CD14-positive monocyte (primary cell): ENCODE results near the gene TUBGCP3. TPM values are rescaled to one million over a fixed set of nuclear protein-coding genes. Genes with fewer than 3 reads are reported as not detected.
A peak's percentile ranks its signal among the peaks of the same experiment; 100 is the strongest.

Experiments used
- DNase-seq, 3 donors: peaks; one replicate each; pipeline ENCODE4 v3.0.0-alpha.2; 2011 to 2022
- H2AFZ ChIP-seq: 2 replicates; pipeline ENCODE4 v1.6.0; 2012; ENCODE audit warnings: mild to moderate bottlenecking, low read depth, low read length, inconsistent platforms; ENCODE audit not compliant: insufficient read depth, poor library complexity, severe bottlenecking
- H3K27ac ChIP-seq, 2 donors: 1 replicate in 1 of 2; 2 replicates in 1 of 2; pipeline ENCODE4 v1.5.1; 2012 to 2013; ENCODE audit warnings: low read length in 2 of 2, control low read depth in 1 of 2, inconsistent platforms in 1 of 2, low read depth in 1 of 2, mild to moderate bottlenecking in 1 of 2
- H3K27me3 ChIP-seq, 2 donors: one replicate each; pipeline versions ENCODE4 v1.6.0 to v1.6.1; 2011 to 2013; ENCODE audit warnings: low read length in 2 of 2; ENCODE audit not compliant: control insufficient read depth in 2 of 2, insufficient read depth in 2 of 2
- H3K36me3 ChIP-seq, 2 donors: replicated peaks in 1 of 2; 1 replicate in 1 of 2; 2 replicates in 1 of 2; pipeline versions ENCODE4 v1.5.1 to v1.6.1; 2012 to 2013; ENCODE audit warnings: low read length in 2 of 2, control low read depth in 1 of 2, inconsistent platforms in 1 of 2, mild to moderate bottlenecking in 1 of 2; ENCODE audit not compliant: insufficient read depth in 2 of 2, control insufficient read depth in 1 of 2
- H3K4me1 ChIP-seq, 2 donors: 1 replicate in 1 of 2; 2 replicates in 1 of 2; pipeline versions ENCODE4 v1.5.1 to v1.6.1; 2012 to 2013; ENCODE audit warnings: low read length in 2 of 2, control low read depth in 1 of 2, inconsistent platforms in 1 of 2, mild to moderate bottlenecking in 1 of 2, moderate library complexity in 1 of 2; ENCODE audit not compliant: insufficient read depth in 2 of 2, control insufficient read depth in 1 of 2
- H3K4me2 ChIP-seq: replicated peaks from 2 replicates; pipeline ENCODE3; 2012; ENCODE audit warnings: low read length, moderate library complexity, mild to moderate bottlenecking; ENCODE audit not compliant: poor library complexity, severe bottlenecking; ENCODE audit errors: extremely low read depth
- H3K4me3 ChIP-seq, 3 experiments: fragments of 200-600 bp in 1 of 3; sonication (generic) in 1 of 3; replicated peaks in 1 of 3; 1 replicate in 2 of 3; 2 replicates in 1 of 3; pipeline ENCODE4 v1.5.1; 2011 to 2013; ENCODE audit warnings: low read length in 3 of 3, mild to moderate bottlenecking in 3 of 3, control low read depth in 2 of 3, low read depth in 2 of 3, inconsistent platforms in 1 of 3, moderate library complexity in 1 of 3
- H3K79me2 ChIP-seq: 2 replicates; pipeline ENCODE4 v1.6.0; 2012; ENCODE audit warnings: mild to moderate bottlenecking, control low read depth, inconsistent platforms, low read length, moderate library complexity; ENCODE audit not compliant: insufficient read depth
- H3K9ac ChIP-seq: 2 replicates; pipeline ENCODE4 v1.6.0; 2017; ENCODE audit warnings: low read length, mild to moderate bottlenecking; ENCODE audit not compliant: insufficient read depth, poor library complexity, severe bottlenecking
- H3K9me3 ChIP-seq, 2 donors: replicated peaks in 1 of 2; 1 replicate in 1 of 2; 2 replicates in 1 of 2; pipeline versions ENCODE4 v1.5.1 to v1.6.1; 2012 to 2013; ENCODE audit warnings: low read length in 2 of 2, control low read depth in 1 of 2; ENCODE audit not compliant: control insufficient read depth in 1 of 2, insufficient read depth in 1 of 2
- H4K20me1 ChIP-seq: 2 replicates; pipeline ENCODE4 v1.6.0; 2012; ENCODE audit warnings: mild to moderate bottlenecking, low read length, control low read depth, moderate library complexity; ENCODE audit not compliant: insufficient read depth
- H3K27ac Mint-ChIP-seq, 7 donors: one replicate each; pipeline ENCODE4 v1.8.0; 2020; ENCODE audit warnings: mild to moderate bottlenecking in 7 of 7, mixed read lengths in 7 of 7, moderate library complexity in 6 of 7, inconsistent platforms in 2 of 7
- H3K27me3 Mint-ChIP-seq, 3 donors: one replicate each; pipeline ENCODE4 v1.8.0; 2021 to 2022; ENCODE audit warnings: low read depth in 3 of 3, mild to moderate bottlenecking in 3 of 3, mixed read lengths in 3 of 3, moderate library complexity in 3 of 3, inconsistent platforms in 1 of 3
- H3K36me3 Mint-ChIP-seq, 2 donors: one replicate each; pipeline ENCODE4 v1.8.0; 2020; ENCODE audit warnings: mixed read lengths in 2 of 2, inconsistent platforms in 1 of 2, mild to moderate bottlenecking in 1 of 2
- H3K4me1 Mint-ChIP-seq: one replicate; pipeline ENCODE4 v1.8.0; 2020; ENCODE audit warnings: mild to moderate bottlenecking, mixed read lengths
- H3K4me3 Mint-ChIP-seq, 2 donors: one replicate each; pipeline ENCODE4 v1.8.0; 2020; ENCODE audit warnings: mild to moderate bottlenecking in 2 of 2, mixed read lengths in 2 of 2, moderate library complexity in 1 of 2
- H3K9me3 Mint-ChIP-seq, 7 donors: one replicate each; pipeline ENCODE4 v1.8.0; 2020 to 2022; ENCODE audit warnings: mixed read lengths in 7 of 7, mild to moderate bottlenecking in 6 of 7, moderate library complexity in 6 of 7, inconsistent platforms in 2 of 7
- CTCF ChIP-seq: fragments of 200-600 bp; IDR thresholded peaks from one replicate; pipeline ENCODE4 v1.8.0; 2022; ENCODE audit warnings: antibody characterized with exemption, mild to moderate bottlenecking
- WGBS: methylation state at CpG from one replicate; pipeline ENCODE4 v1.1.5; 2013; ENCODE audit warnings: missing lambda C conversion rate; ENCODE audit not compliant: insufficient coverage; 5-methylcytosine and 5-hydroxymethylcytosine counted together
- intact Hi-C, 2 donors: fragments of 100-400 bp; cut with micrococcal nuclease; formaldehyde crosslinking; loops; one replicate each; pipeline versions ENCODE4 v1.15.0 to v1.15.1; 2023
- polyA plus RNA-seq, 3 donors: library from polyadenylated mRNA; depleted of rRNA in 1 of 3; unstranded in 2 of 3; stranded (reverse) in 1 of 3; fragments of 300-500 nt in 2 of 3; fragments of >200 nt in 1 of 3; fragmentation: Illumina TruSeq in 2 of 3; gene quantifications; 1 replicate in 2 of 3; 2 replicates in 1 of 3; pipeline ENCODE4 v1.2.3, GENCODE V29; 2012 to 2021

TUBGCP3 gene
- polyA plus RNA-seq, 3 donors: 25.4 to 47.1 (median 34.1) TPM

- no peak overlapping the region for H2AFZ ChIP-seq
- intact Hi-C loops: no loop called here
- no peaks in the 10 kb centered on the region for H3K4me1 Mint-ChIP-seq
- H3K36me3 ChIP-seq: peaks cover 85 to 96% of the 10 kb centered on the region in 2 donors
- no peaks in the 10 kb centered on the region for H3K27me3 Mint-ChIP-seq
- no peaks in the 10 kb centered on the region for H3K9me3 ChIP-seq
- peaks cover 41 to 46% of the 10 kb centered on the region in 2 donors for H3K36me3 Mint-ChIP-seq
- WGBS: 100% methylated on average over 1 of the region's 3 CpGs
- no peak overlapping the region for H3K4me3 Mint-ChIP-seq
- H3K4me1 ChIP-seq: no peaks in the 10 kb centered on the region
- H3K79me2 ChIP-seq: peaks cover 2% of the 10 kb centered on the region
- DNase-seq: no peak
- peak overlapping the region in 2 of 7 donors; percentile 27 to 51 for H3K27ac Mint-ChIP-seq
- H3K4me3 ChIP-seq: no peak overlapping the region
- peak overlapping the region in 1 of 2 donors; percentile 27 for H3K27ac ChIP-seq
- H3K9me3 Mint-ChIP-seq: no peaks in the 10 kb centered on the region
- H4K20me1 ChIP-seq: peaks cover 3% of the 10 kb centered on the region
- no peak overlapping the region for H3K4me2 ChIP-seq
- TF ChIP-seq CTCF: no peak
- H3K27me3 ChIP-seq: no peaks in the 10 kb centered on the region
- no peak overlapping the region for H3K9ac ChIP-seq
Measured at GRCh38 chr13:112521073-112521685, 66.8 kb downstream of the TUBGCP3 start.

GRCh38 chr13:112519517-112520060 is 68.4 kb downstream of the TUBGCP3 start:
- no peaks in the 10 kb centered on the region for H3K79me2 ChIP-seq
- H3K4me2 ChIP-seq: no peak overlapping the region
- 98% methylated on average over 18 of the region's 20 CpGs for WGBS
- Mint-ChIP-seq H3K27ac (no peak overlapping the region), H3K27me3 (no peaks in the 10 kb centered on the region), H3K4me1 (no peaks in the 10 kb centered on the region), H3K4me3 (no peak overlapping the region), H3K36me3 (peaks cover 55 to 58% of the 10 kb centered on the region in 2 donors), H3K9me3 (no peaks in the 10 kb centered on the region)
- H3K9me3 ChIP-seq: no peaks in the 10 kb centered on the region
- H3K27ac ChIP-seq: no peak overlapping the region
- no peak overlapping the region for H3K4me3 ChIP-seq
- peaks cover 82 to 96% of the 10 kb centered on the region in 2 donors for H3K36me3 ChIP-seq
- no peak for DNase-seq
- H3K27me3 ChIP-seq: no peaks in the 10 kb centered on the region
- no peaks in the 10 kb centered on the region for H4K20me1 ChIP-seq
- TF ChIP-seq CTCF: no peak
- intact Hi-C loops: loop anchor here in 1 of 2 donors (10.0 kb wide), 1 partner anchor 85 kb away; no protein-coding TSS in a partner anchor
- no peak overlapping the region for H3K9ac ChIP-seq
- H3K4me1 ChIP-seq: no peaks in the 10 kb centered on the region
- no peak overlapping the region for H2AFZ ChIP-seq
